SH-SY5Y (cell line): ENCODE results near the gene C15orf62.

ENCODE experiments used
- GATA2 ChIP-seq: IDR thresholded peaks from 2 replicates; pipeline ENCODE4 v1.6.1; 2011; ENCODE audit warnings: mild to moderate bottlenecking, low read depth, low read length
- GATA3 ChIP-seq: IDR thresholded peaks from 2 replicates; pipeline ENCODE4 v1.6.1; 2011; ENCODE audit warnings: low read depth, mild to moderate bottlenecking, low read length, moderate library complexity

DNA sequence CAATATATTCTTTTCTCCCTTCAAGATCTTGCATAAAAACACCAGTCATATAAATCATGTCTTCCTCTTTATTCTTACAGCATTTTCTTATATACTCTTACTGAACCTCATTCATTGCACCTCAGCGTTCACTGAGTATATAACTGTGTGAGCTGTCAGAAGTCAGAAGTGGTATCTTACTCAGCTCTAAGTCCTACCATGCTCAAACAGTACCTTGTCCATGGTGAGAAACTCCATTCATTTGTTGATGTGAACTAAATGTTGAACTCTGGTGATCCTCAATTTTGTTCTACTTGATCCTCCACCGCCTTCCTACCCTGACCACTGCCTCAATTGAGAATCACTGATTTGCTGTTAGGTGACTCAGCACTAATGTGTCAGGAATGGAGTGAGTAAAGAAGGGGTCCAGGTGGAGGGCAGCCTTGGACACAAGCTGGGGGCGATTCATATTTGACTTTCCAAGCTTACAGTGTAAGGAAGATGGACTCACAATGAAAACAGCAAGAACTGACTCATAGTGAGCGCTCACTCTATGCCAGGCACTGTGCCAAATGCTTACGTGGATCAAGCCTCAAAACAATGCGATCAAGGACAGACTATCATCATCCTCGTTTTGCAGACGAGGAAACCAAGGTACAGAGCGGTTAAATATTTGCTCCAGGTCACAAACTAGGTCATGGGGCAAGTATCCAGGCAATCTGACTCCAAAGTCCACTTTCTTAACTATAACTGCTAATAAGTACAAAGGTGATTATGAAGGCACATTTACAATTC lies 23.6 kb downstream of the C15orf62 start:
- TF ChIP-seq GATA2 (no peak), GATA3 (no peak)
